Heart left ventricle (tissue), 16 donors: ENCODE measurements around the gene NCOA6. TPM values are rescaled to one million over a fixed set of nuclear protein-coding genes. Genes with fewer than 3 reads are reported as not detected.

Experiments used
- ATAC-seq, 4 donors: fragments of 200-7000 bp; cut with Tn5 transposase; one replicate each; pipeline ENCODE4 v1.9.1; 2020 to 2022; ENCODE audit warnings: moderate library complexity in 4 of 4, mild to moderate bottlenecking in 3 of 4, moderate number of reproducible peaks in 1 of 4
- DNase-seq, 5 donors: peaks; one replicate each; pipeline ENCODE4 v3.0.0-alpha.2; 2020
- H3K27ac ChIP-seq, 12 donors: fragments of 200-600 bp; sonication (generic) in 4 of 12; one replicate each; pipeline versions ENCODE4 v1.5.0 to v1.8.0; 2016 to 2022; ENCODE audit warnings: mild to moderate bottlenecking in 2 of 12
- H3K27me3 ChIP-seq, 9 donors: fragments of 200-600 bp; sonication (generic) in 2 of 9; one replicate each; pipeline versions ENCODE4 v1.5.1 to v1.8.0; 2016 to 2022; ENCODE audit warnings: mild to moderate bottlenecking in 3 of 9
- H3K36me3 ChIP-seq, 9 donors: fragments of 200-600 bp; sonication (generic) in 2 of 9; one replicate each; pipeline versions ENCODE4 v1.5.0 to v1.8.0; 2018 to 2022; ENCODE audit warnings: mild to moderate bottlenecking in 2 of 9
- H3K4me1 ChIP-seq, 12 donors: fragments of 200-600 bp; sonication (generic) in 4 of 12; one replicate each; pipeline versions ENCODE4 v1.5.0 to v1.8.0; 2016 to 2022; ENCODE audit warnings: mild to moderate bottlenecking in 3 of 12
- H3K4me3 ChIP-seq, 12 donors: fragments of 200-600 bp; sonication (generic) in 4 of 12; one replicate each; pipeline versions ENCODE4 v1.5.0 to v1.8.0; 2017 to 2022; ENCODE audit warnings: mild to moderate bottlenecking in 9 of 12, moderate library complexity in 4 of 12
- H3K9me3 ChIP-seq, 12 donors: fragments of 200-600 bp; sonication (generic) in 4 of 12; one replicate each; pipeline versions ENCODE4 v1.5.0 to v1.8.0; 2016 to 2022; ENCODE audit warnings: mild to moderate bottlenecking in 1 of 12
- POLR2A ChIP-seq, 2 donors: fragments of 450-650 bp; IDR thresholded peaks; one replicate each; pipeline ENCODE4 v1.6.1; 2017; ENCODE audit warnings: antibody characterized with exemption in 2 of 2, mild to moderate bottlenecking in 2 of 2, moderate library complexity in 2 of 2
- WGBS, 4 donors: extraction: QIAGEN DNeasy Blood & Tissue Kit in 2 of 4; methylation state at CpG; one replicate each; pipeline versions ENCODE4 v1.1.5 to v1.1.7; 2013 to 2018; 5-methylcytosine and 5-hydroxymethylcytosine counted together
- intact Hi-C, 10 donors: fragments of 100-400 bp; cut with DNase I; formaldehyde crosslinking; loops; one replicate each; pipeline versions ENCODE4 v1.11.1 to v1.14.2; 2022
- polyA plus RNA-seq, 2 donors: library from polyadenylated mRNA; stranded (reverse); fragments of 200-250 nt; gene quantifications; one replicate each; pipeline ENCODE4 v1.2.3, GENCODE V29; 2013
- total RNA-seq, 9 donors: library from RNA; depleted of rRNA in 2 of 9; stranded (reverse); fragments of >200 nt in 2 of 9; fragmentation: NEBNext Ultra II Directional in 3 of 9; extraction: Animal tissue kit (Norgen Biotek cat#: 25700) in 3 of 9; gene quantifications; one replicate each; pipeline versions ENCODE4 v1.1.0 to v1.2.4, GENCODE V29; 2016 to 2023
- TF ChIP-seq, protein P1 (sequence below), 12 donors: fragments of 200-600 bp; sonication (generic) in 4 of 12; IDR thresholded peaks; one replicate each; pipeline versions ENCODE4 v1.5.0 to v1.8.0; 2018 to 2022; ENCODE audit warnings: antibody characterized with exemption in 12 of 12, mild to moderate bottlenecking in 5 of 12
- donor health status: ischemic (EF 13 %, LVEDD 7.1; RV severe dilation, severe dysfunction).
- donor health status: healthy with polysubstance abuse.
- donor health status: DM: no; HTN: yes; CAD: no.
- donor health status: DM: no; HTN: no; CAD: no.
- donor health status: ischemic (EF 25% LVEDD 6.9; RV normal size, moderate dysfunction).
- donor health status: ischemic (EF 25% LVEDD 5.7; RV mildly dilated, moderate dysfunction).
- donor health status: healthy.
- donor health status: DM: yes; HTN: yes; CAD: no.
- donor health status: ischemic (EF 35%, LVEDD 5.7; RV mildly dilated, moderate dysfunction).
- donor health status: nonischemic (EF 11% LVEDD 7.7; RV severe dilation, severe dysfunction).
- donor health status: DM: yes; HTN: yes; CAD: no.
- donor health status: PGD.
- donor health status: ischemic (EF 29% LVEDD 5.4; RV normal size, mild dysfunction).
- donor health status: nonischemic (EF 23%, LVEDD 6.1; RV moderate dilation, normal function).

NCOA6 gene
- total and polyA plus RNA-seq, 11 donors, result 13.0 to 34.0 (median 19.9) TPM

DNA sequence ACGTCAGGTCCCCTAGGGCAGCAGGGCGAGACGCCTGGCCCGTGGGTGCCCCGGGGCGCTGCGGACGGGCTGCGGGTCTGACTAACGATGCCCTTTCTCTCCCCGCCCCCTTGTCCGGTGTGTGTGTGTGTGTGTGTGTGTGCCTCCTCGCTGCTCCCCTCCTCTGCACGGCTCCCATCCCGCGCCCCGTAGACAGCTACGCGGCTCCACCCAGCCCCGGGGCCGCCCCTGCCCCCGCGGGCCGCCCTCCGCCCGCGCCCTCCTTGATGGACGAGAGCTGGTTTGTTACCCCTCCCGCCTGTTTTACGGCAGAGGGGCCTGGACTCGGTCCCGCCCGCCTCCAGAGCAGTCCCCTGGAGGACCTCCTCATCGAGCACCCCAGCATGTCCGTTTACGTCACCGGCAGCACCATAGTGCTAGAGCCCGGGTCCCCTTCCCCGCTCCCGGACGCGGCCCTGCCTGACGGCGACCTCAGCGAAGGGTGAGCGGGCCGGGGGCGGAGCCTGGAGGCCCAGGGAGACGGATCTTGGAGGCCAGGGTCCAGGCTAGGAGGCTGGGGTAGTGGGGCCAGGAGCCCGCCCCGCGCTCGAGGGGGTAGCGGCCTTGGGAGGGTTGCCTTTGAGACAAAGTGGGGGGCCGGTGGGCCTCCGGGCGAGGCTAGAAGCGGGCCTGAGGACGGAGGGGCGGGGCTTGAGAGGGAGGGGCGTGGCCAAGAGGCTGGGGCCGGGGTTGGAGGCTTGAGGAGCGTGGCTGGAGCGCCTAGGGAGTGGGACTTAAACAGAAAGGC is 116.2 kb downstream of the NCOA6 start:
- ATAC-seq (peak; percentile 14 to 73 (median 68)), DNase-seq (peak; percentile 82 to 90 (median 86))
- Histone ChIP-seq H3K4me1 (peaks cover 0 to 82% (median 55%) of the 10 kb centered on the region in 12 donors), H3K36me3 (peaks cover 0 to 36% (median 20%) of the 10 kb centered on the region in 9 donors), H3K9me3 (no peaks in the 10 kb centered on the region), H3K27ac (peak overlapping the region; percentile 65 to 99 (median 89)), H3K4me3 (peak overlapping the region; percentile 44 to 78 (median 65)), H3K27me3 (no peaks in the 10 kb centered on the region)
- intact Hi-C loops, result loop anchor here in 9 of 10 donors (2.0 to 10.0 kb wide), 12 partner anchors 32 to 407 kb away; partner anchors contain the start of genes AHCY (in 2 of the 9), MAP1LC3A (in 1 of the 9) and PIGU (in 1 of the 9)
- TF ChIP-seq, protein P1, sequence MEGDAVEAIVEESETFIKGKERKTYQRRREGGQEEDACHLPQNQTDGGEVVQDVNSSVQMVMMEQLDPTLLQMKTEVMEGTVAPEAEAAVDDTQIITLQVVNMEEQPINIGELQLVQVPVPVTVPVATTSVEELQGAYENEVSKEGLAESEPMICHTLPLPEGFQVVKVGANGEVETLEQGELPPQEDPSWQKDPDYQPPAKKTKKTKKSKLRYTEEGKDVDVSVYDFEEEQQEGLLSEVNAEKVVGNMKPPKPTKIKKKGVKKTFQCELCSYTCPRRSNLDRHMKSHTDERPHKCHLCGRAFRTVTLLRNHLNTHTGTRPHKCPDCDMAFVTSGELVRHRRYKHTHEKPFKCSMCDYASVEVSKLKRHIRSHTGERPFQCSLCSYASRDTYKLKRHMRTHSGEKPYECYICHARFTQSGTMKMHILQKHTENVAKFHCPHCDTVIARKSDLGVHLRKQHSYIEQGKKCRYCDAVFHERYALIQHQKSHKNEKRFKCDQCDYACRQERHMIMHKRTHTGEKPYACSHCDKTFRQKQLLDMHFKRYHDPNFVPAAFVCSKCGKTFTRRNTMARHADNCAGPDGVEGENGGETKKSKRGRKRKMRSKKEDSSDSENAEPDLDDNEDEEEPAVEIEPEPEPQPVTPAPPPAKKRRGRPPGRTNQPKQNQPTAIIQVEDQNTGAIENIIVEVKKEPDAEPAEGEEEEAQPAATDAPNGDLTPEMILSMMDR (IDR thresholded peaks at IDR 0.05), result no peak
- no peak for TF ChIP-seq POLR2A (IDR thresholded peaks at IDR 0.05)
- 2 to 7% (median 4%) methylated on average over 29 to 63 of the region's 64 CpGs for WGBS, 4 donors

DNA sequence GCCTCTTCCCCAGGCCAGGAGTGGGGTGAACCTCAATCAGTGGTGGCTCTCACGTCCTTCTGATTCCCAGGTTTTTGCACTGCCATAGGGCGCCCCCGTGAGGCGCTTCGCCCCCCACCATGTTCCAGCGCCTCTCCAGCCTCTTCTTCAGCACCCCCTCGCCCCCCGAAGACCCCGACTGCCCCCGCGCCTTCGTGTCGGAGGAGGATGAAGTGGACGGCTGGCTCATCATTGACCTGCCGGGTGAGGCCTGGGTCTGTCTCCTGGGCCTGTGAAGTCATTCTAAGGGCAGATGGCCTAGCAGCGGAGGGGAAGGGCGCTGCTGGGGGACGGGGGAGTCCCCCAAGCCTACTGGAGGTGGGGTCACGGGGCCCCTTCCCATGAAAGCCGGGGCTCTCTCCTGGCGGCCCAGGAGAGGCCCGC is 116.8 kb downstream of the NCOA6 start:
- peaks cover 0 to 30% (median 16%) of the 10 kb centered on the region in 9 donors for H3K36me3 ChIP-seq
- peak; percentile 42 to 75 (median 48) for DNase-seq
- intact Hi-C loops, result loop anchor here in 9 of 10 donors (2.0 to 10.0 kb wide), 12 partner anchors 32 to 406 kb away; partner anchors contain the start of genes AHCY (in 2 of the 9), MAP1LC3A (in 1 of the 9) and PIGU (in 1 of the 9)
- peak overlapping the region; percentile 65 to 99 (median 89) for H3K27ac ChIP-seq
- no peaks in the 10 kb centered on the region for H3K27me3 ChIP-seq
- TF ChIP-seq, protein P1 (IDR thresholded peaks at IDR 0.05), result peak; percentile 42 to 71 (median 54)
- no peak for TF ChIP-seq POLR2A (IDR thresholded peaks at IDR 0.05)
- H3K9me3 ChIP-seq, result no peaks in the 10 kb centered on the region
- H3K4me3 ChIP-seq, result peak overlapping the region in 11 of 12 donors; percentile 44 to 78 (median 67)
- no peak for ATAC-seq
- peaks cover 0 to 76% (median 51%) of the 10 kb centered on the region in 12 donors for H3K4me1 ChIP-seq
- WGBS, 4 donors, result 8 to 15% (median 14%) methylated on average over 16 to 22 of the region's 22 CpGs

DNA sequence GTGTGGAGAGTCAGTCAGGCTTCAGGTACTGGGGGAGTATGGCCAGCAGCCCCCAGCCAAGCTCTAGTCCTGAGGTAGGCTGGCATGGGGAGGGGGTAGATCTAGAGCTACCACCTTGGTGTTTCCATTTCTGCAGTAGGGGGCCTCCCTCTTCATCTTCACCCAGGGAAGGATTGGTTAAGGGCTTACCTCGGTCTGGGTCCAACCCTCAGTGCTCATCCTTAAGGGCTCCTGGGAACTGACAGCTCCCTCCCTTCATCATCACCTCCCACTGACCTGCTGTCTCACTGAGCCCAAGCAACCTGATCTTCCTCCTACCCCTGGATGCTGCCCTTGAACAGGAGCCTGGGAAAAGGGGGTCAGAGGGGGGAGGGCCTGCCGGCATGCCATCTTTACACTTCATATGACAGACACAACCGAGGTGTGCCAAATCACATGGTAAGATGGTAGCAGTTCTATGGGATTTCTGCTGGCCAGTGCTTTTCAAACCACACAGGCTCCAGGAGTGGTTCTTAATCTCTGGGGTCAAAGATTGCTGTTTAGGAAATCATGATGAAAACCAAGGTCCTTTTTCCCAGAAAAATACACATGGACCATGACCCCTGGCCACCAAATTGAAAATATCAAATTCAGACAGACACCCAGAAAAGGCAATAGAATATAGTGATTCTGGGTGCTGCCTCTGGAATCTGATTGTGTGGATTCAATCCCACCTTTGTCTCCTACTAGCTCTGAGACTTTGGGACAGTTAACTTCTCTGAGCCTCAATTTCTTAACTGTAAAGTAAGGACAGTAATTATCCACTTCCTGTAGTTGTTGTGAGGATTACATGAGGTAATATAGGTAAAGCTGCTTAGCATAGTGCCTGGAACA is 118.3 kb downstream of the NCOA6 start:
- DNase-seq (peak in 1 of 5 donors; percentile 47), ATAC-seq (no peak)
- intact Hi-C loops, result loop anchor here in 9 of 10 donors (5.0 to 10.0 kb wide), 9 partner anchors 122 to 405 kb away; partner anchors contain the start of genes AHCY (in 2 of the 9) and MAP1LC3A (in 1 of the 9)
- peak overlapping the region in 9 of 12 donors; percentile 36 to 100 (median 99) for H3K27ac ChIP-seq
- no peaks in the 10 kb centered on the region for H3K9me3 ChIP-seq
- peaks cover 0 to 68% (median 44%) of the 10 kb centered on the region in 12 donors for H3K4me1 ChIP-seq
- H3K36me3 ChIP-seq, result peaks cover 0 to 16% (median 10%) of the 10 kb centered on the region in 9 donors
- peak overlapping the region in 1 of 12 donors; percentile 89 for H3K4me3 ChIP-seq
- TF ChIP-seq POLR2A (IDR thresholded peaks at IDR 0.05), result no peak
- TF ChIP-seq, protein P1 (IDR thresholded peaks at IDR 0.05), result no peak
- peaks cover 0 to 5% (median 0%) of the 10 kb centered on the region in 9 donors for H3K27me3 ChIP-seq
- 36 to 58% (median 54%) methylated on average over 3 of the region's 3 CpGs for WGBS, 4 donors
